Measurements from ENCODE around the gene SLC35F3. TPM values are rescaled to one million over a fixed set of nuclear protein-coding genes. Genes with fewer than 3 reads are reported as not detected.
A peak's percentile ranks its signal among the peaks of the same experiment; 100 is the strongest.

SLC35F3 gene
- total RNA-seq, 1 experiment from 2014 or later = 0.94 TPM

DNA sequence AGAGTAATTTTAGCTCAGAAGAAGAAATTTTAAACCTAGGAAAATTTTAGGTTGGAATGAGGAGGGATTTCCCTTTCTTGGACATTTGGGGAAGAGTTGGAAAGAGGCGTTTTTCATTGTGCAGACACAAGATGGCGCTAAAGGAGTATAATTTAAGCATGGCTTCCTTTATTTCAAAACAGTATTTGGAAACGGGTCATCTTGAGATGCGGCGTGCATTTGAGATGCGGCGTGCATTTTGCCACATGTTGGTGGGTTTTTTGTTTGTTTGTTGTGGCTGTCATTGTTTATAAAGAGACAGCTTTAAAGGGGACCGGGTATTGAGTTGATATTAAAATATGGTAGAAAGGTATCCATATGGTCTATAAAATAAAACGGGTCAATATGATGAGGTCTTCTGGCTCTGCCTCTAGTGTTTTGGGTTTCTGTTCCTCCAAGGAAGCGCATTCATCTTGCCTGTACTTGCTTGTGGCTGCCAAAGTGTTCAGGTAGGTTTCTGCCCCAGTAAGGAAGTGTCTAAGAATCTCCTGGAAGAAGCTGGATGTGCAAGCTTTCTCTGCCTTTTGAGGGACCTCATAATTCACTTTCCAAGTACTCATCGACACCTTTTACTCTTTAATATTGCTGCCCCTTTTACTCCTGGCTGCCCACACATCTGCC is 210.3 kb downstream of the SLC35F3 start:
- ATAC-seq = peak; percentile 36
- POLR2A ChIA-PET = no interaction called here
- Mint-ChIP-seq H3K9me3 (no peaks in the 10 kb centered on the region), H3K4me1 (peaks cover 5% of the 10 kb centered on the region; the same call in 1 of the 2 replicates), H3K4me3 (peak overlapping the region; percentile 38), H3K27me3 (ENCODE audit: low read depth) (no peaks in the 10 kb centered on the region), H3K36me3 (no peaks in the 10 kb centered on the region), H3K27ac (no peak overlapping the region)
- CTCF ChIA-PET = interaction anchor here (0.5 to 2.8 kb wide), 5 partner anchors 11 to 195 kb away, joined by 3 to 7 read pairs (median 3); no protein-coding TSS in a partner anchor
- no peak for TF ChIP-seq CREM (CRISPR knock-in tag; IDR thresholded peaks at IDR 0.05)
- no peak for TF ChIP-seq KAT7 (CRISPR knock-in tag; IDR thresholded peaks at IDR 0.05; ENCODE audit: borderline replicate concordance)
- TF ChIP-seq GABPB1 (CRISPR knock-in tag; IDR thresholded peaks at IDR 0.05) = no peak
- TF ChIP-seq, protein P1, sequence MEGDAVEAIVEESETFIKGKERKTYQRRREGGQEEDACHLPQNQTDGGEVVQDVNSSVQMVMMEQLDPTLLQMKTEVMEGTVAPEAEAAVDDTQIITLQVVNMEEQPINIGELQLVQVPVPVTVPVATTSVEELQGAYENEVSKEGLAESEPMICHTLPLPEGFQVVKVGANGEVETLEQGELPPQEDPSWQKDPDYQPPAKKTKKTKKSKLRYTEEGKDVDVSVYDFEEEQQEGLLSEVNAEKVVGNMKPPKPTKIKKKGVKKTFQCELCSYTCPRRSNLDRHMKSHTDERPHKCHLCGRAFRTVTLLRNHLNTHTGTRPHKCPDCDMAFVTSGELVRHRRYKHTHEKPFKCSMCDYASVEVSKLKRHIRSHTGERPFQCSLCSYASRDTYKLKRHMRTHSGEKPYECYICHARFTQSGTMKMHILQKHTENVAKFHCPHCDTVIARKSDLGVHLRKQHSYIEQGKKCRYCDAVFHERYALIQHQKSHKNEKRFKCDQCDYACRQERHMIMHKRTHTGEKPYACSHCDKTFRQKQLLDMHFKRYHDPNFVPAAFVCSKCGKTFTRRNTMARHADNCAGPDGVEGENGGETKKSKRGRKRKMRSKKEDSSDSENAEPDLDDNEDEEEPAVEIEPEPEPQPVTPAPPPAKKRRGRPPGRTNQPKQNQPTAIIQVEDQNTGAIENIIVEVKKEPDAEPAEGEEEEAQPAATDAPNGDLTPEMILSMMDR (IDR thresholded peaks at IDR 0.05) = peak; percentile 60
- DNase-seq (ENCODE audit: low spot score) = peak; percentile 23

DNA sequence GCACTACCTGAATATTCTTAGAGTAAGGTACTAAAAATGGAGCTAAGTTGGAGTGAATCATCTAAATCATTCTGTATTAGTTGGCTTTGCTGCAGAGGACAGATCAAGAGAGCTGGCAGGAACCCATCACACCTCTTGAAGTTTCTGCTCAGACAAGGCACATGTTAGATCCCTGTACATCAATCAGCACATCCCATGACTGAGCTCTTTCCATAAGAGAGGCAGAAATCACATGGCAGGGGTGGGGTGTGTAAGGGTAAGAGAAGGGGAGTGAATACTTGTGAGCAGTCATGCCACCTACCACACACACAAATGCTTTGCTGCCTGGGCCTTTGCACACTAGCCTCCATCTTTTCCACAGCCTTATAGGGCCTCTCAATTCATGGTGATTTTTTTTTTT is 214.4 kb downstream of the SLC35F3 start:
- H3K27ac Mint-ChIP-seq = no peak overlapping the region
- peaks cover 12% of the 10 kb centered on the region for H3K9me3 Mint-ChIP-seq
- H3K4me3 Mint-ChIP-seq = no peak overlapping the region
- ATAC-seq (no peak), DNase-seq (ENCODE audit: low spot score) (no peak)
- TF ChIP-seq JUN (CRISPR knock-in tag; IDR thresholded peaks at IDR 0.05) = no peak
- TF ChIP-seq GRHL2 (CRISPR knock-in tag; IDR thresholded peaks at IDR 0.05; ENCODE audit: insufficient replicate concordance, severe bottlenecking) = no peak
- no peak for TF ChIP-seq NFATC4 (CRISPR knock-in tag; IDR thresholded peaks at IDR 0.05)
- TF ChIP-seq, protein P2, sequence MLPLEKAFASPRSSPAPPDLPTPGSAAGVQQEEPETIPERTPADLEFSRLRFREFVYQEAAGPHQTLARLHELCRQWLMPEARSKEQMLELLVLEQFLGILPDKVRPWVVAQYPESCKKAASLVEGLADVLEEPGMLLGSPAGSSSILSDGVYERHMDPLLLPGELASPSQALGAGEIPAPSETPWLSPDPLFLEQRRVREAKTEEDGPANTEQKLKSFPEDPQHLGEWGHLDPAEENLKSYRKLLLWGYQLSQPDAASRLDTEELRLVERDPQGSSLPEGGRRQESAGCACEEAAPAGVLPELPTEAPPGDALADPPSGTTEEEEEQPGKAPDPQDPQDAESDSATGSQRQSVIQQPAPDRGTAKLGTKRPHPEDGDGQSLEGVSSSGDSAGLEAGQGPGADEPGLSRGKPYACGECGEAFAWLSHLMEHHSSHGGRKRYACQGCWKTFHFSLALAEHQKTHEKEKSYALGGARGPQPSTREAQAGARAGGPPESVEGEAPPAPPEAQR (CRISPR knock-in tag; IDR thresholded peaks at IDR 0.05) = no peak
- TF ChIP-seq, protein P3, sequence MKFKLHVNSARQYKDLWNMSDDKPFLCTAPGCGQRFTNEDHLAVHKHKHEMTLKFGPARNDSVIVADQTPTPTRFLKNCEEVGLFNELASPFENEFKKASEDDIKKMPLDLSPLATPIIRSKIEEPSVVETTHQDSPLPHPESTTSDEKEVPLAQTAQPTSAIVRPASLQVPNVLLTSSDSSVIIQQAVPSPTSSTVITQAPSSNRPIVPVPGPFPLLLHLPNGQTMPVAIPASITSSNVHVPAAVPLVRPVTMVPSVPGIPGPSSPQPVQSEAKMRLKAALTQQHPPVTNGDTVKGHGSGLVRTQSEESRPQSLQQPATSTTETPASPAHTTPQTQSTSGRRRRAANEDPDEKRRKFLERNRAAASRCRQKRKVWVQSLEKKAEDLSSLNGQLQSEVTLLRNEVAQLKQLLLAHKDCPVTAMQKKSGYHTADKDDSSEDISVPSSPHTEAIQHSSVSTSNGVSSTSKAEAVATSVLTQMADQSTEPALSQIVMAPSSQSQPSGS (CRISPR knock-in tag; IDR thresholded peaks at IDR 0.05; ENCODE audit: borderline replicate concordance, low read depth) = no peak
- no peak for TF ChIP-seq CBFB (CRISPR knock-in tag; IDR thresholded peaks at IDR 0.05; ENCODE audit: low read depth)
- TF ChIP-seq HMGA2 (CRISPR knock-in tag; IDR thresholded peaks at IDR 0.05) = no peak
- no peak for TF ChIP-seq ZNF396 (CRISPR knock-in tag; IDR thresholded peaks at IDR 0.05; ENCODE audit: borderline replicate concordance)
- TF ChIP-seq OVOL2 (CRISPR knock-in tag; IDR thresholded peaks at IDR 0.05; ENCODE audit: borderline replicate concordance) = no peak
- no peak for TF ChIP-seq NR2C2 (CRISPR knock-in tag; IDR thresholded peaks at IDR 0.05)
- TF ChIP-seq, protein P4, sequence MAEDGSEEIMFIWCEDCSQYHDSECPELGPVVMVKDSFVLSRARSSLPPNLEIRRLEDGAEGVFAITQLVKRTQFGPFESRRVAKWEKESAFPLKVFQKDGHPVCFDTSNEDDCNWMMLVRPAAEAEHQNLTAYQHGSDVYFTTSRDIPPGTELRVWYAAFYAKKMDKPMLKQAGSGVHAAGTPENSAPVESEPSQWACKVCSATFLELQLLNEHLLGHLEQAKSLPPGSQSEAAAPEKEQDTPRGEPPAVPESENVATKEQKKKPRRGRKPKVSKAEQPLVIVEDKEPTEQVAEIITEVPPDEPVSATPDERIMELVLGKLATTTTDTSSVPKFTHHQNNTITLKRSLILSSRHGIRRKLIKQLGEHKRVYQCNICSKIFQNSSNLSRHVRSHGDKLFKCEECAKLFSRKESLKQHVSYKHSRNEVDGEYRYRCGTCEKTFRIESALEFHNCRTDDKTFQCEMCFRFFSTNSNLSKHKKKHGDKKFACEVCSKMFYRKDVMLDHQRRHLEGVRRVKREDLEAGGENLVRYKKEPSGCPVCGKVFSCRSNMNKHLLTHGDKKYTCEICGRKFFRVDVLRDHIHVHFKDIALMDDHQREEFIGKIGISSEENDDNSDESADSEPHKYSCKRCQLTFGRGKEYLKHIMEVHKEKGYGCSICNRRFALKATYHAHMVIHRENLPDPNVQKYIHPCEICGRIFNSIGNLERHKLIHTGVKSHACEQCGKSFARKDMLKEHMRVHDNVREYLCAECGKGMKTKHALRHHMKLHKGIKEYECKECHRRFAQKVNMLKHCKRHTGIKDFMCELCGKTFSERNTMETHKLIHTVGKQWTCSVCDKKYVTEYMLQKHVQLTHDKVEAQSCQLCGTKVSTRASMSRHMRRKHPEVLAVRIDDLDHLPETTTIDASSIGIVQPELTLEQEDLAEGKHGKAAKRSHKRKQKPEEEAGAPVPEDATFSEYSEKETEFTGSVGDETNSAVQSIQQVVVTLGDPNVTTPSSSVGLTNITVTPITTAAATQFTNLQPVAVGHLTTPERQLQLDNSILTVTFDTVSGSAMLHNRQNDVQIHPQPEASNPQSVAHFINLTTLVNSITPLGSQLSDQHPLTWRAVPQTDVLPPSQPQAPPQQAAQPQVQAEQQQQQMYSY (CRISPR knock-in tag; IDR thresholded peaks at IDR 0.05) = no peak
- CTCF ChIA-PET = interaction anchor here (1.0 to 1.5 kb wide), 4 partner anchors 8 to 207 kb away, joined by 3 to 4 read pairs (median 4); no protein-coding TSS in a partner anchor
- peaks cover 5% of the 10 kb centered on the region; the same call in 1 of the 2 replicates for H3K4me1 Mint-ChIP-seq
- POLR2A ChIA-PET = no interaction called here
- H3K27me3 Mint-ChIP-seq (ENCODE audit: low read depth) = no peaks in the 10 kb centered on the region
- H3K36me3 Mint-ChIP-seq = no peaks in the 10 kb centered on the region
